Smooth muscle cell (in vitro differentiated cells): ENCODE measurements around the gene RWDD3. TPM values are rescaled to one million over a fixed set of nuclear protein-coding genes. Genes with fewer than 3 reads are reported as not detected.

Experiments used
- DNase-seq: peaks from one replicate; lab custom pipeline; 2025; ENCODE audit not compliant: unreplicated experiment; lab: John Stamatoyannopoulos, UW
- H2AFZ ChIP-seq: fragments of 200-600 bp; sonication (generic); 2 replicates; pipeline ENCODE4 v1.6.0; 2016; ENCODE audit warnings: antibody characterized with exemption, low read depth, mild to moderate bottlenecking
- H3F3A ChIP-seq: fragments of 200-600 bp; sonication (generic); 2 replicates; pipeline ENCODE4 v1.6.0; 2017; ENCODE audit warnings: antibody characterized with exemption, low read depth
- H3K27ac ChIP-seq: fragments of 200-600 bp; sonication (generic); 2 replicates; pipeline ENCODE4 v1.5.1; 2016; ENCODE audit warnings: low read depth, mild to moderate bottlenecking
- H3K27me3 ChIP-seq: fragments of 200-600 bp; sonication (generic); 2 replicates; pipeline ENCODE4 v1.6.1; 2016; ENCODE audit warnings: low read depth, mild to moderate bottlenecking
- H3K36me3 ChIP-seq: fragments of 200-600 bp; sonication (generic); 2 replicates; pipeline ENCODE4 v1.5.1; 2016; ENCODE audit warnings: low read depth
- H3K4me1 ChIP-seq: fragments of 200-600 bp; sonication (generic); 2 replicates; pipeline ENCODE4 v1.5.1; 2016; ENCODE audit warnings: low read depth
- H3K4me2 ChIP-seq: fragments of 200-600 bp; sonication (generic); 2 replicates; pipeline ENCODE4 v1.6.0; 2016; ENCODE audit warnings: mild to moderate bottlenecking
- H3K4me3 ChIP-seq: fragments of 200-600 bp; sonication (generic); 2 replicates; pipeline ENCODE4 v1.5.1; 2016; ENCODE audit warnings: mild to moderate bottlenecking
- H3K79me2 ChIP-seq: fragments of 200-600 bp; sonication (generic); 2 replicates; pipeline ENCODE4 v1.6.0; 2016; ENCODE audit warnings: low read depth, mild to moderate bottlenecking
- H3K9ac ChIP-seq: fragments of 200-600 bp; sonication (generic); 2 replicates; pipeline ENCODE4 v1.6.0; 2016; ENCODE audit warnings: low read depth
- H3K9me3 ChIP-seq: fragments of 200-600 bp; sonication (generic); replicated peaks from 2 replicates; pipeline ENCODE4 v1.5.1; 2016; ENCODE audit warnings: low read depth
- H4K20me1 ChIP-seq: fragments of 200-600 bp; sonication (generic); 2 replicates; pipeline ENCODE4 v1.6.0; 2016; ENCODE audit warnings: low read depth
- WGBS: methylation state at CpG from one replicate; pipeline ENCODE4 v1.1.7; 2016; ENCODE audit warnings: low lambda C conversion rate; 5-methylcytosine and 5-hydroxymethylcytosine counted together
- polyA plus RNA-seq: library from polyadenylated mRNA; unstranded; fragments of >200 nt; fragmentation: Nextera tagmentation; extraction: Ambion mirVana; gene quantifications from 2 replicates; pipeline ENCODE4 v1.2.1, GENCODE V29; 2016
- total RNA-seq: library from RNA; depleted of rRNA; stranded (reverse); fragments of >200 nt; gene quantifications from 2 replicates; pipeline ENCODE4 v1.2.3, GENCODE V29; 2014
- TF ChIP-seq, protein P1 (sequence below): fragments of 200-600 bp; sonication (generic); IDR thresholded peaks from 2 replicates; pipeline ENCODE4 v1.5.1; 2017; ENCODE audit warnings: borderline replicate concordance, mild to moderate bottlenecking, antibody characterized with exemption; ENCODE audit not compliant: insufficient read depth, poor library complexity, severe bottlenecking

Gene RWDD3
- total and polyA plus RNA-seq, 2 experiments from 2014 or later = 21.5 to 28.2 TPM

DNA sequence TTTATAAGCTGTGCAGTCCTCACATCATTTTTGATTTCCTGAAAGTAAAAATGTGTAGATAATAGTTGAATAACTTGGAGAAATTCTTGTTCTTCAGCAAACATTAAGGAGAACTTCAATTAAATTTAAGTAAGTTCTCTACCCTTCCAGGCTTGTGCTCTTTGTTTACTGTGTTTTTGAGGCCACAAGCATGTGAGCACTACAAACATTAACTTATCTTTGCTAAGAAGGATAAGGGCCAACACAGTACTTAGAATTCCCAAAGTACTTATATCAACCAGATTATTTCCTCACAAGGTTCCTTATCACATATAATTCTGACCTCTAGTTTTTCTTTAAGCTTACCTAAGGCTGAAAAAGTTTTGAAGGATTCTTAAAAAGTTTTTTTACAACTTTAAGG lies 24.7 kb upstream of the RWDD3 start:
- H4K20me1 ChIP-seq = no peaks in the 10 kb centered on the region
- no peak overlapping the region for H3K27ac ChIP-seq
- no peak overlapping the region for H3K9ac ChIP-seq
- no peaks in the 10 kb centered on the region for H3K36me3 ChIP-seq
- H3K79me2 ChIP-seq = no peaks in the 10 kb centered on the region
- H2AFZ ChIP-seq = no peak overlapping the region
- H3K4me1 ChIP-seq = no peaks in the 10 kb centered on the region
- TF ChIP-seq, protein P1, sequence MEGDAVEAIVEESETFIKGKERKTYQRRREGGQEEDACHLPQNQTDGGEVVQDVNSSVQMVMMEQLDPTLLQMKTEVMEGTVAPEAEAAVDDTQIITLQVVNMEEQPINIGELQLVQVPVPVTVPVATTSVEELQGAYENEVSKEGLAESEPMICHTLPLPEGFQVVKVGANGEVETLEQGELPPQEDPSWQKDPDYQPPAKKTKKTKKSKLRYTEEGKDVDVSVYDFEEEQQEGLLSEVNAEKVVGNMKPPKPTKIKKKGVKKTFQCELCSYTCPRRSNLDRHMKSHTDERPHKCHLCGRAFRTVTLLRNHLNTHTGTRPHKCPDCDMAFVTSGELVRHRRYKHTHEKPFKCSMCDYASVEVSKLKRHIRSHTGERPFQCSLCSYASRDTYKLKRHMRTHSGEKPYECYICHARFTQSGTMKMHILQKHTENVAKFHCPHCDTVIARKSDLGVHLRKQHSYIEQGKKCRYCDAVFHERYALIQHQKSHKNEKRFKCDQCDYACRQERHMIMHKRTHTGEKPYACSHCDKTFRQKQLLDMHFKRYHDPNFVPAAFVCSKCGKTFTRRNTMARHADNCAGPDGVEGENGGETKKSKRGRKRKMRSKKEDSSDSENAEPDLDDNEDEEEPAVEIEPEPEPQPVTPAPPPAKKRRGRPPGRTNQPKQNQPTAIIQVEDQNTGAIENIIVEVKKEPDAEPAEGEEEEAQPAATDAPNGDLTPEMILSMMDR = no peak
- H3K9me3 ChIP-seq = no peaks in the 10 kb centered on the region
- no peaks in the 10 kb centered on the region for H3F3A ChIP-seq
- H3K4me2 ChIP-seq = no peak overlapping the region
- no peak overlapping the region for H3K4me3 ChIP-seq
- H3K27me3 ChIP-seq = no peaks in the 10 kb centered on the region
- DNase-seq = no peak

DNA sequence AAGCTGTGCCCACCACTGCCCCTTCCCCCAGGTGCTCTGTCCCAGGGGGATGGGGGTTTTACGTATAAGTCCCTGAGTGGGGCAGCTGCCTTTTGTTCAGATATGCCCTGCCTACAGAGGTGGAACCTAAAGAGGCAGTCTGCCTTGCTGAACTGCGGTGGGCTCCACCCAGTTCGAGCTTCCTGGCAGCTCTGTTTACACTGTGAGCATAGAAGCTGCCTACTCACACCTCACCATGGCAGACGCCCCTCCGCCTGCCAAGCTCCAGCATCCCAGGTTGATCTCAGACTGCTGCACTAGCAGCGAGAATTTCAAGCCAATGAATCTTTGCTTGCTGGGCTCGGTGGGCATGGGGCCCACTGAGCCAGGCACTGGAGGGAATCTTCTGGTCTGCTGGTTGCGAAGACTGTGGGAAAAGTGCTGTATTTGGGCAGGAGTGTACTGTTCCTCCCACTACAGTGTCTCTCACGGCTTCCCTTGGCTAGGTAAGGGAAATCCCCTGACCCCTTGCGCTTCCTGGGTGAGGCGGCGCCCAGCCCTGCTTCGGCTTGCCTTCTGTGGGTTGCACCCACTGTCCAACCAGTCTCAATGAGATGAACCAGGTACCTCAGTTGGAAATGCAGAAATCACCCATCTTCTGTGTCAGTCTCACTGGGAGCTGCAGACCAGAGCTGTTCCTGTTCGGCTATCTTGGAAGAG lies 17.6 kb upstream of the RWDD3 start:
- TF ChIP-seq, protein P1 = no peak
- WGBS = 94% methylated on average over 14 of the region's 14 CpGs

DNA sequence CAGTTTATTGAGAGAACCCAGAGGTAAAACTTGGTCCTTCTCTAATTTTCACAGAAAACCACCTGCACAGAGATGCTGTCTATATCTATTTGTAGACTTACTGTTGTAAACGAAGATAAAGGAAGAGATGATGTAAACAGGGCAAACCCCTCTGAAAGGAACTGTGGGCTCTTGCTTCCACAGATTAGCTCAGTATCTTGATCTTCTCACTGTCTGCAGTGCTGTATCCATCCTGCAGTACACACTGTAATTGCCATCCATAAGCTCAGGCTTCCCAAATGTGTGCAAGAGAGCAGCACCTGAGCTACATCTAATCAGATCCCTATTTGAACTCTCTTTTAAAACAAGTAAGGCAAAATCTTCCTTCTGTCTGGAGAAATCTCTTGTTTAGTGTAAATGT lies 16.6 kb upstream of the RWDD3 start:
- Histone ChIP-seq H4K20me1 (no peaks in the 10 kb centered on the region), H3K36me3 (no peaks in the 10 kb centered on the region), H3K27me3 (no peaks in the 10 kb centered on the region), H3F3A (peaks cover 10% of the 10 kb centered on the region), H3K9me3 (no peaks in the 10 kb centered on the region), H3K4me1 (no peaks in the 10 kb centered on the region), H3K4me3 (no peak overlapping the region), H3K9ac (no peak overlapping the region), H2AFZ (no peak overlapping the region), H3K79me2 (no peaks in the 10 kb centered on the region), H3K27ac (no peak overlapping the region), H3K4me2 (no peak overlapping the region)
- TF ChIP-seq, protein P1 = no peak
- WGBS = 55% methylated on average over 1 of the region's 1 CpG
- DNase-seq = no peak

More for the DNA sequence above, 17.6 kb upstream of the RWDD3 start:
- Histone ChIP-seq H3K27ac (no peak overlapping the region), H3K4me3 (no peak overlapping the region), H3K9me3 (no peaks in the 10 kb centered on the region), H4K20me1 (no peaks in the 10 kb centered on the region), H3F3A (peaks cover 6% of the 10 kb centered on the region), H3K79me2 (no peaks in the 10 kb centered on the region), H3K4me2 (no peak overlapping the region), H3K4me1 (no peaks in the 10 kb centered on the region), H2AFZ (no peak overlapping the region), H3K27me3 (no peaks in the 10 kb centered on the region), H3K9ac (no peak overlapping the region), H3K36me3 (no peaks in the 10 kb centered on the region)
- DNase-seq = no peak

DNA sequence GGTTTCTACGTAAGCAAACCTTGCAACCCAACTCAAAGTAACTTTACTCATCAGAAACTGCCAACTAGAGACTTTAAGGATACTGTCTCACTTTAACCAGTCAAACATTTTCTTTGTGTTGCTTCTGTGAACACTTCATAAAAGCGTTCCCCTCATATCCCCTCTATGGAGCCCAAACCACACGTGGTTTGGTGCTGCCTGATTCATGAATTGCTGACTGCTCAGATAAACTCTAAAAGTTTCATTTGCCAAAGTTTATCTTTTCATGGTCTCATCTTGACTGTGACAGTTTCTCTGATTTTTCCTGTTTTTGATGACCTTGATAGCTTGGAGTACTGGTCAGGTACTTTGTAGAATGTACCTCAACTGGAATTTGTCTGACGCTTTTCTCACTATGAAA lies 14.6 kb upstream of the RWDD3 start:
- Histone ChIP-seq H3K4me2 (no peak overlapping the region), H3K79me2 (no peaks in the 10 kb centered on the region), H3K9ac (no peak overlapping the region), H3K27ac (no peak overlapping the region), H3K36me3 (no peaks in the 10 kb centered on the region), H2AFZ (no peak overlapping the region), H3F3A (peaks cover 17% of the 10 kb centered on the region), H3K4me1 (peaks cover 4% of the 10 kb centered on the region), H3K27me3 (no peaks in the 10 kb centered on the region), H3K9me3 (no peaks in the 10 kb centered on the region), H3K4me3 (no peak overlapping the region), H4K20me1 (no peaks in the 10 kb centered on the region)
- no peak for DNase-seq
- 97% methylated on average over 4 of the region's 4 CpGs for WGBS
- TF ChIP-seq, protein P1 = no peak
